Mesendoderm (in vitro differentiated cells): ENCODE data around the gene IFI35.

ENCODE experiments used
- DNase-seq: peaks from one replicate; pipeline ENCODE4 v3.0.0; 2013
- H2AK5ac ChIP-seq: 2 replicates; pipeline ENCODE4 v1.6.1; 2013; ENCODE audit warnings: low read length, inconsistent platforms
- H2BK120ac ChIP-seq: 2 replicates; pipeline ENCODE4 v1.6.1; 2013; ENCODE audit warnings: low read depth, mild to moderate bottlenecking, low read length, moderate library complexity, mixed read lengths
- H2BK15ac ChIP-seq: replicated peaks from 2 replicates; pipeline ENCODE4 v1.6.1; 2013; ENCODE audit warnings: low read depth, mild to moderate bottlenecking, moderate library complexity
- H2BK5ac ChIP-seq: 2 replicates; pipeline ENCODE4 v1.6.1; 2013; ENCODE audit warnings: low read length, inconsistent platforms
- H3K18ac ChIP-seq: 2 replicates; pipeline ENCODE4 v1.6.1; 2013; ENCODE audit warnings: mild to moderate bottlenecking, low read length, mixed read lengths
- H3K23ac ChIP-seq: one replicate; pipeline ENCODE4 v1.6.1; 2013; ENCODE audit warnings: low read length
- H3K27ac ChIP-seq: 2 replicates; pipeline ENCODE4 v1.5.1; 2013; ENCODE audit warnings: low read depth, mild to moderate bottlenecking, inconsistent platforms, low read length, moderate library complexity
- H3K27me3 ChIP-seq: 2 replicates; pipeline ENCODE4 v1.6.1; 2013; ENCODE audit warnings: low read length, control low read depth, mild to moderate bottlenecking, inconsistent platforms; ENCODE audit not compliant: insufficient read depth, poor library complexity
- H3K36me3 ChIP-seq: 2 replicates; pipeline ENCODE4 v1.6.1; 2013; ENCODE audit warnings: low read length, inconsistent platforms; ENCODE audit not compliant: control insufficient read depth, insufficient read depth
- H3K4ac ChIP-seq: one replicate; pipeline ENCODE4 v1.6.1; 2013; ENCODE audit warnings: low read depth, mild to moderate bottlenecking, low read length, moderate library complexity
- H3K4me1 ChIP-seq: 2 replicates; pipeline ENCODE4 v1.6.1; 2013; ENCODE audit warnings: low read depth, low read length, inconsistent platforms; ENCODE audit not compliant: control insufficient read depth
- H3K4me2 ChIP-seq: 2 replicates; pipeline ENCODE4 v1.6.1; 2013; ENCODE audit warnings: low read length
- H3K4me3 ChIP-seq: 2 replicates; pipeline ENCODE4 v1.5.1; 2013; ENCODE audit warnings: mild to moderate bottlenecking, low read length
- H3K56ac ChIP-seq: one replicate; pipeline ENCODE4 v1.6.1; 2013; ENCODE audit warnings: low read length
- H3K79me1 ChIP-seq: 2 replicates; pipeline ENCODE4 v1.6.1; 2013; ENCODE audit warnings: low read length, inconsistent platforms
- H3K79me2 ChIP-seq: 2 replicates; pipeline ENCODE4 v1.6.1; 2013; ENCODE audit warnings: mild to moderate bottlenecking, low read length; ENCODE audit not compliant: control insufficient read depth, insufficient read depth
- H3K9ac ChIP-seq: 2 replicates; pipeline ENCODE4 v1.6.1; 2013; ENCODE audit warnings: low read length, inconsistent platforms
- H4K5ac ChIP-seq: one replicate; pipeline ENCODE4 v1.6.1; 2013; ENCODE audit warnings: low read length
- H4K8ac ChIP-seq: one replicate; pipeline ENCODE4 v1.6.1; 2013; ENCODE audit warnings: low read depth, mild to moderate bottlenecking, control low read depth, low read length, moderate library complexity
- WGBS: extraction: QIAGEN DNeasy Blood & Tissue Kit; methylation state at CpG from one replicate; pipeline ENCODE4 v1.1.7; 2013; ENCODE audit warnings: low lambda C conversion rate, missing lambda C conversion rate; ENCODE audit not compliant: insufficient coverage; ENCODE audit errors: extremely low coverage; 5-methylcytosine and 5-hydroxymethylcytosine counted together

IFI35 gene

GRCh38 chr17:43013296-43013695 is 6.7 kb downstream of the IFI35 start:
- H4K8ac ChIP-seq, result no peak overlapping the region

GRCh38 chr17:43014020-43014648 is 7.5 kb downstream of the IFI35 start:
- WGBS, result no CpG with 5 or more reads among the region's 12 CpGs
- peaks cover 7% of the 10 kb centered on the region for H3K79me1 ChIP-seq
- H3K79me2 ChIP-seq, result peaks cover 6% of the 10 kb centered on the region

More at GRCh38 chr17:43013296-43013695, 6.7 kb downstream of the IFI35 start:
- H3K18ac ChIP-seq, result no peak overlapping the region
- H3K56ac ChIP-seq, result no peak overlapping the region
- no peak overlapping the region for H3K4me3 ChIP-seq
- no peak overlapping the region for H2AK5ac ChIP-seq
- H3K27ac ChIP-seq, result no peak overlapping the region
- no peak overlapping the region for H2BK120ac ChIP-seq
- no peak overlapping the region for H3K4ac ChIP-seq
- H3K4me2 ChIP-seq, result no peak overlapping the region
- no CpG with 5 or more reads among the region's 8 CpGs for WGBS
- no peak overlapping the region for H4K5ac ChIP-seq
- no peak overlapping the region for H2BK5ac ChIP-seq
- H3K79me1 ChIP-seq, result peaks cover 3% of the 10 kb centered on the region
- H3K79me2 ChIP-seq, result peaks cover under 1% of the 10 kb centered on the region
- no peak overlapping the region for H2BK15ac ChIP-seq
- H3K4me1 ChIP-seq, result no peaks in the 10 kb centered on the region
- H3K36me3 ChIP-seq, result peaks cover 3% of the 10 kb centered on the region
- no peak overlapping the region for H3K9ac ChIP-seq
- H3K23ac ChIP-seq, result no peak overlapping the region
- DNase-seq, result no peak
- no peaks in the 10 kb centered on the region for H3K27me3 ChIP-seq

GRCh38 chr17:43014649-43015542 is 8.3 kb downstream of the IFI35 start:
- no peak overlapping the region for H3K18ac ChIP-seq

More at GRCh38 chr17:43014020-43014648, 7.5 kb downstream of the IFI35 start:
- Histone ChIP-seq H4K5ac (no peak overlapping the region), H2BK120ac (no peak overlapping the region), H2BK15ac (no peak overlapping the region), H3K56ac (no peak overlapping the region), H4K8ac (no peak overlapping the region), H3K27me3 (no peaks in the 10 kb centered on the region), H3K27ac (no peak overlapping the region), H3K23ac (no peak overlapping the region), H3K9ac (no peak overlapping the region), H2AK5ac (no peak overlapping the region), H3K18ac (no peak overlapping the region), H3K4me1 (no peaks in the 10 kb centered on the region), H3K4me3 (no peak overlapping the region), H2BK5ac (no peak overlapping the region), H3K4me2 (no peak overlapping the region), H3K4ac (no peak overlapping the region), H3K36me3 (peaks cover 3% of the 10 kb centered on the region)
- no peak for DNase-seq

GRCh38 chr17:43015579-43015978 is 9.0 kb downstream of the IFI35 start:
- Histone ChIP-seq H3K4me1 (peaks cover 9% of the 10 kb centered on the region), H2BK15ac (no peak overlapping the region), H3K18ac (no peak overlapping the region), H3K4me3 (no peak overlapping the region), H2AK5ac (no peak overlapping the region), H2BK120ac (no peak overlapping the region), H4K5ac (no peak overlapping the region), H3K79me1 (peaks cover 15% of the 10 kb centered on the region), H3K4ac (no peak overlapping the region), H3K36me3 (peaks cover 5% of the 10 kb centered on the region), H3K79me2 (peaks cover 18% of the 10 kb centered on the region), H3K27me3 (no peaks in the 10 kb centered on the region), H4K8ac (no peak overlapping the region), H3K27ac (no peak overlapping the region), H3K4me2 (no peak overlapping the region), H3K9ac (no peak overlapping the region), H3K56ac (peak overlapping the region; percentile 1), H3K23ac (no peak overlapping the region), H2BK5ac (no peak overlapping the region)
- no peak for DNase-seq
- WGBS, result no CpG with 5 or more reads among the region's 9 CpGs

More at GRCh38 chr17:43014649-43015542, 8.3 kb downstream of the IFI35 start:
- H2BK5ac ChIP-seq, result no peak overlapping the region
- no peak overlapping the region for H3K4me2 ChIP-seq
- H3K27me3 ChIP-seq, result no peaks in the 10 kb centered on the region
- H3K4ac ChIP-seq, result no peak overlapping the region
- H3K9ac ChIP-seq, result no peak overlapping the region
- no peak overlapping the region for H3K4me3 ChIP-seq
- WGBS, result no CpG with 5 or more reads among the region's 8 CpGs
- peaks cover 12% of the 10 kb centered on the region for H3K79me2 ChIP-seq
- no peak for DNase-seq
- peaks cover 5% of the 10 kb centered on the region for H3K36me3 ChIP-seq
- H4K5ac ChIP-seq, result no peak overlapping the region
- H3K56ac ChIP-seq, result no peak overlapping the region
- peaks cover 13% of the 10 kb centered on the region for H3K79me1 ChIP-seq
- H3K4me1 ChIP-seq, result peaks cover 4% of the 10 kb centered on the region
- no peak overlapping the region for H2AK5ac ChIP-seq
- peak overlapping the region; percentile 60 for H3K23ac ChIP-seq
- no peak overlapping the region for H4K8ac ChIP-seq
- no peak overlapping the region for H3K27ac ChIP-seq
- no peak overlapping the region for H2BK120ac ChIP-seq
- H2BK15ac ChIP-seq, result no peak overlapping the region

- Histone ChIP-seq H2BK120ac (no peak overlapping the region), H3K27ac (no peak overlapping the region), H3K23ac (no peak overlapping the region), H3K4ac (no peak overlapping the region), H4K5ac (no peak overlapping the region), H3K36me3 (peaks cover 5% of the 10 kb centered on the region), H4K8ac (no peak overlapping the region), H3K9ac (no peak overlapping the region), H3K4me3 (no peak overlapping the region), H3K56ac (no peak overlapping the region), H3K79me2 (peaks cover 21% of the 10 kb centered on the region), H3K4me2 (no peak overlapping the region), H3K79me1 (peaks cover 15% of the 10 kb centered on the region), H2BK15ac (no peak overlapping the region), H2BK5ac (no peak overlapping the region), H3K18ac (no peak overlapping the region), H3K4me1 (peaks cover 9% of the 10 kb centered on the region), H3K27me3 (no peaks in the 10 kb centered on the region), H2AK5ac (no peak overlapping the region)
- WGBS, result no CpG with 5 or more reads among the region's 7 CpGs
- DNase-seq, result no peak
Observed at GRCh38 chr17:43016216-43016615, 9.6 kb downstream of the IFI35 start.
